GM12878 (cell line): Measurements from ENCODE around the gene CNOT3. TPM values are rescaled to one million over a fixed set of nuclear protein-coding genes. Genes with fewer than 3 reads are reported as not detected.

ENCODE experiments used
- BCLAF1 ChIP-seq: fragments of 450-650 bp; IDR thresholded peaks from 2 replicates; pipeline ENCODE4 v1.6.1; 2017; ENCODE audit warnings: antibody characterized with exemption, mild to moderate bottlenecking, moderate library complexity
- DPF2 ChIP-seq: fragments of 450-650 bp; IDR thresholded peaks from 2 replicates; pipeline ENCODE4 v1.6.1; 2017; ENCODE audit warnings: mild to moderate bottlenecking
- RBBP5 ChIP-seq: fragments of 200-600 bp; sonication (generic); conservative IDR thresholded peaks from 2 replicates; pipeline ENCODE4 v1.6.1; 2016
- RCOR1 ChIP-seq: conservative IDR thresholded peaks from 2 replicates; pipeline ENCODE4 v1.6.1; 2012; ENCODE audit warnings: low read depth, low read length, improper control_type of control experiment
- SMC3 ChIP-seq: IDR thresholded peaks from 2 replicates; pipeline ENCODE4 v1.6.1; 2011; ENCODE audit warnings: low read length, improper control_type of control experiment, borderline replicate concordance
- SREBF2 ChIP-seq: IDR thresholded peaks from 2 replicates; pipeline ENCODE4 v1.6.1; 2012; ENCODE audit warnings: mild to moderate bottlenecking, low read length
- ZBTB40 ChIP-seq: fragments of 450-650 bp; IDR thresholded peaks from 2 replicates; pipeline ENCODE4 v1.6.1; 2016; ENCODE audit warnings: mild to moderate bottlenecking, moderate library complexity, borderline replicate concordance
- polyA plus RNA-seq, 11 experiments: library from polyadenylated mRNA; depleted of rRNA in 4 of 11; unstranded in 6 of 11; stranded (reverse) in 5 of 11; fragments of >200 nt; fragmentation: Nextera tagmentation in 4 of 11; fragmentation: Illumina TruSeq in 1 of 11; extraction: Ambion mirVana in 4 of 11; extraction: Trizol in 1 of 11; gene quantifications; 1 replicate in 1 of 11; 2 replicates in 10 of 11; pipeline versions ENCODE4 v1.2.1 to v1.2.3, GENCODE V29; 2011 to 2016; ENCODE audit warnings: inconsistent platforms in 2 of 11, missing spikeins in 2 of 11, low read depth in 1 of 11
- total RNA-seq, 4 experiments: library from RNA; depleted of rRNA in 3 of 4; stranded (reverse); fragments of >200 nt in 3 of 4; fragmentation: Illumina TruSeq in 1 of 4; extraction: Trizol in 1 of 4; gene quantifications; 2 replicates each; pipeline versions ENCODE4 v1.2.1 to v1.2.3, GENCODE V29; 2013 to 2021
- TF ChIP-seq, protein P1 (sequence below): fragments of 450-650 bp; IDR thresholded peaks from 2 replicates; pipeline ENCODE4 v1.6.1; 2018; ENCODE audit warnings: borderline replicate concordance, mild to moderate bottlenecking; ENCODE audit not compliant: partially characterized antibody

The CNOT3 gene
- total and polyA plus RNA-seq, 10 of the 15 experiments (the other 5 are each of a cell fraction or from before 2014, with no cell fraction given), result 0.14 to 45.1 (median 14.0) TPM

- TF ChIP-seq BCLAF1 (no peak), SREBF2 (no peak), RBBP5 (no peak), SMC3 (no peak), RCOR1 (no peak; the same call in 1 of the 2 replicates), DPF2 (no peak), ZBTB40 (peak; percentile 100)
- TF ChIP-seq, protein P1, sequence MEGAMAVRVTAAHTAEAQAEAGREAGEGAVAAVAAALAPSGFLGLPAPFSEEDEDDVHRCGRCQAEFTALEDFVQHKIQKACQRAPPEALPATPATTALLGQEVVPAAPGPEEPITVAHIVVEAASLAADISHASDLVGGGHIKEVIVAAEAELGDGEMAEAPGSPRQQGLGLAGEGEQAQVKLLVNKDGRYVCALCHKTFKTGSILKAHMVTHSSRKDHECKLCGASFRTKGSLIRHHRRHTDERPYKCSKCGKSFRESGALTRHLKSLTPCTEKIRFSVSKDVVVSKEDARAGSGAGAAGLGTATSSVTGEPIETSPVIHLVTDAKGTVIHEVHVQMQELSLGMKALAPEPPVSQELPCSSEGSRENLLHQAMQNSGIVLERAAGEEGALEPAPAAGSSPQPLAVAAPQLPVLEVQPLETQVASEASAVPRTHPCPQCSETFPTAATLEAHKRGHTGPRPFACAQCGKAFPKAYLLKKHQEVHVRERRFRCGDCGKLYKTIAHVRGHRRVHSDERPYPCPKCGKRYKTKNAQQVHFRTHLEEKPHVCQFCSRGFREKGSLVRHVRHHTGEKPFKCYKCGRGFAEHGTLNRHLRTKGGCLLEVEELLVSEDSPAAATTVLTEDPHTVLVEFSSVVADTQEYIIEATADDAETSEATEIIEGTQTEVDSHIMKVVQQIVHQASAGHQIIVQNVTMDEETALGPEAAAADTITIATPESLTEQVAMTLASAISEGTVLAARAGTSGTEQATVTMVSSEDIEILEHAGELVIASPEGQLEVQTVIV, result peak; percentile 61
Observed at GRCh38 chr19:54115109-54116063, 22.2 kb upstream of the CNOT3 start, which contains the start of the genes PRPF31 and TFPT (continued).
